DMS53 treated with DMSO at 0.1 percent for 48 hours (cell line): Measurements from ENCODE around the gene SEMA4F.
"Not testable (repeated sequence)": the region's sequence is repeated elsewhere in the genome, so short reads cannot be mapped to it uniquely, and the experiment has no call there.

Source experiments
- DNase-seq: peaks from one replicate; lab custom pipeline; 2025; ENCODE audit not compliant: unreplicated experiment; lab: John Stamatoyannopoulos, UW

Gene SEMA4F, protein sequence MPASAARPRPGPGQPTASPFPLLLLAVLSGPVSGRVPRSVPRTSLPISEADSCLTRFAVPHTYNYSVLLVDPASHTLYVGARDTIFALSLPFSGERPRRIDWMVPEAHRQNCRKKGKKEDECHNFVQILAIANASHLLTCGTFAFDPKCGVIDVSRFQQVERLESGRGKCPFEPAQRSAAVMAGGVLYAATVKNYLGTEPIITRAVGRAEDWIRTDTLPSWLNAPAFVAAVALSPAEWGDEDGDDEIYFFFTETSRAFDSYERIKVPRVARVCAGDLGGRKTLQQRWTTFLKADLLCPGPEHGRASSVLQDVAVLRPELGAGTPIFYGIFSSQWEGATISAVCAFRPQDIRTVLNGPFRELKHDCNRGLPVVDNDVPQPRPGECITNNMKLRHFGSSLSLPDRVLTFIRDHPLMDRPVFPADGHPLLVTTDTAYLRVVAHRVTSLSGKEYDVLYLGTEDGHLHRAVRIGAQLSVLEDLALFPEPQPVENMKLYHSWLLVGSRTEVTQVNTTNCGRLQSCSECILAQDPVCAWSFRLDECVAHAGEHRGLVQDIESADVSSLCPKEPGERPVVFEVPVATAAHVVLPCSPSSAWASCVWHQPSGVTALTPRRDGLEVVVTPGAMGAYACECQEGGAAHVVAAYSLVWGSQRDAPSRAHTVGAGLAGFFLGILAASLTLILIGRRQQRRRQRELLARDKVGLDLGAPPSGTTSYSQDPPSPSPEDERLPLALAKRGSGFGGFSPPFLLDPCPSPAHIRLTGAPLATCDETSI

DNA sequence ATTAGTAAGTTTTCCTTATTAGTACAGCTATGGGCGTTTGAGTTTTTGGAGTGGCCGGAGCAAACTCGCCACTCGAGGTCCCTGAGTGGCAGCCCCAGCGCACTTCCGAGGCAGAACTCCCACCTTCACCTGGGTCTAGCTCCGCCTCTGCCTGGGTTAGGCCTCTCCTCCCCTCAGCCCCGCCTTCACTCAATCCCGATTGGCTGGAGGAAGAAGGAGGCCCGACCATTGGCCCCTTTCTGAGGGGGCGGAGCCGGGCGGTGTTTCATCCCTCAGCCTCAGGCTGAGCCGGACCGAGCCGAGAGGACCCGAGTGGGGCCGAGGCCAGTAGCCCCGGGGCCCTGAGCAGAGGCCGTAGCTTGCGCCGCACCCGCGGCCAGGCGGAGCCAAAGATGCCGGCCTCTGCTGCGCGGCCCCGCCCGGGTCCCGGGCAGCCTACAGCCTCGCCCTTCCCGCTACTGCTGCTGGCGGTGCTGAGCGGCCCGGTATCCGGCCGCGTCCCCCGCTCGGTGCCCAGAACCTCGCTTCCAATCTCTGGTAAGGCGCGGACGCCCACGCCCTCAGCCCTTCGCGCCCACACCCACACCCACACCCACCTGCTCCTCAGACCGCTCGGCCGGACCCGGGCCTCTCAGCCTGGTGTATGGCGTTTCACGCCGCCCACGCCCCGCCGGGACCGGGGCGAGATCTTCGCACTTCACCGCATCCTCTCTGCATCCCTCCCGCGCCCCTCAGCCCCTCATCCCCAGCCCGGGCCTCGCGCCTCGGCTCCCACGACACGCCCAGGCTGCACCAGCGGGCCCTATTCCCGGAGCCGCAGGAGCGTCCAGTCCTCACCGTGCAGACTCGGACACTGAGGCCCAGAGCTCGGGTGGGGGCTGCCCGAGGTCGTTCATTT lies at the start of gene SEMA4F:
Gene SEMA4F, plus strand, starts transcription at position 263 of the 898 bp plus-strand sequence. Its CDS starts 130 bp downstream, at position 393.
- DNase-seq: peak; percentile 97

DNA sequence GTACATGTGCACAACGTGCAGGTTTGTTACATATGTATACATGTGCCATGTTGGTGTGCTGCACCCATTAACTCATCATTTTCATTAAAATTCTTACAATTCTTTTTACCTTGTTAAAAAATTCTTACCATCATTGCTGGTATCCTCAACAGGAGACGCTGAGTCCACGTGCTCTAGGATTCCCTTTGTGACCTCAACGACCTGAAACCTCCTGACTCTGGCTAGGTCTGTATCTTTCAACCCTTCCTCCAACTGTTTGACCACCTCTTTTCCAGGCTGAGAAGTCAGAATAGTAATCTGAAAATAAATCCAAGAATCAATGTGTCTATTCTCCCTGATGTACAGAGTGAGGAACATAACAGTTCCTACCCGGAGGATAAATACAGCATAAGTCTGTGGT lies 47.1 kb upstream of the SEMA4F start:
- DNase-seq: no peak

DNA sequence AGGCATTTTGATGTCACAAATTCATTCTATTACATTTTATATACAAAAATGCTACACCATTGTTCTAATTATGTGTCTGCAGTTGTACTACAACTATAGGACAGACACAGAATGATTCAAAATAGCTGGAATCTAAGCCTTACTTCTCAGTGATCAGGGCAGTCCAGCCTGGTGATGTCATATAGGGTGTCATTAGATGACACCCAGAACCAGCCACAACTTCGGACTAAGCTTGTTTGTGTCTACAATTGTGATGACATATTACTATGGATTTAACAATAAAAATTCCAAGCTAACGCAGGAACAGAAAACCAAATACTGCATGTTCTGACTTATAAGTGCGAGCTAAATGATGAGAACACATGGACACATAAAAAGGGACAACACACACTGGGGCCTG lies 36.9 kb upstream of the SEMA4F start:
- DNase-seq: no peak

DNA sequence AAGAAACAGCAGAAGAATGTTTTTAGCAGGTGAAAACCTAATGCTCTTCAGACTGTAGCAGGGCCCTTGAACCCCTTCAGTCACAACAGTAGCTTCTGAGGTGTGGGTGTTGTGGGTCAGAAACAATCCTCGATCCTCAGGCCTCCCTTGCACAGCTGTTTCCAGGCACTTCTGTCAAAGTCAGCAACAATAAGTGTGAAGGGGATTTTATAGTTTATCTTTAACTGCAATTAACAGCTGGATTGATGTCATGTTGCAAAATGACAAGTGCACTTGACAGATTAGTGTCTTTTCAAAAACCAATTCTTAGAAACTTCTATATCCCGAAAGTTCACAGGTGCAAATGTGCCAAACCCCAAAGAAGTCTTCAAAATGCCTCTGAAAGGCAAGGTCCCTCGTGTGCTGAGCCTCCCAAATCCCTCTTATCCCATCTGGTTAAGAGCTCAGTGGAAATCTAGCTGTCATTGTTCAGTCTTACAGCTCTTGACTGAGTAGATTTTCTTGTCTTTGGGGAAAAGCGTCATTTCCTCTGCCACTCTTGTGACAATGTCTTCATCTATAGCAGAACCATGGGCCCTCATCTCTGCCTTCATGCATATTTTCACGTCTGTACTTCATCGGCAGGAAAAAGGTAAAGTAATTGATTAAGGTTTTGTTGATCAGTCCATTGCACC lies 35.5 kb upstream of the SEMA4F start:
- DNase-seq: no peak

DNA sequence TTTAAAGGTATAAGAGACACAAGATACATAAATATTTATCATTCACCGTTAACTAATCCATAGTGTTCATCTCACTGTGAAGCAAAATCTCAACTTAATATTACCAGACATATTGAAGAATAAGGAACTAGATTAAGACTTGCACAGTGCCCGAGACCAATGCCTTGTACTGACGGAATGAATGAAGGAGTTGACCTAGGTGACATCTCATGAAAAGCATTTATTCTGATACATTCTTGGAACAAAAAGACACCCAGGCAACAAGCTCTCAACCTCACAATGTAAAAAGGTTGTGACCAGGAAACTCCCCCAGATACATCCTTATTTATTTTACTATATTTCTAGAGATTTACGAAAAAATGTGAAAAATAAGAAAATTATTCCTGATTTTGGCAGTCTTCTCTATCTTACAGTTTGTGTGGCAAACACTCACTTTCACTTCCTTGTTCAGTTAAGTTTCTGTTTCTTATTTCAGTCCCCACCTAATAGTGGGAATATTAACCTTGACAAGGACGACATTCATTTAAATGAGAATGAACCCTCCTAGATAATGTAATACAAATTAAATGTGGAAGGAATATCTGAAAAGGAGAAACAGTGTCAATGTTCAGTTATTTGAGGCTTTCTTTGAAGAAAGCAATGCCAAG lies 34.3 kb upstream of the SEMA4F start:
- no peak for DNase-seq

DNA sequence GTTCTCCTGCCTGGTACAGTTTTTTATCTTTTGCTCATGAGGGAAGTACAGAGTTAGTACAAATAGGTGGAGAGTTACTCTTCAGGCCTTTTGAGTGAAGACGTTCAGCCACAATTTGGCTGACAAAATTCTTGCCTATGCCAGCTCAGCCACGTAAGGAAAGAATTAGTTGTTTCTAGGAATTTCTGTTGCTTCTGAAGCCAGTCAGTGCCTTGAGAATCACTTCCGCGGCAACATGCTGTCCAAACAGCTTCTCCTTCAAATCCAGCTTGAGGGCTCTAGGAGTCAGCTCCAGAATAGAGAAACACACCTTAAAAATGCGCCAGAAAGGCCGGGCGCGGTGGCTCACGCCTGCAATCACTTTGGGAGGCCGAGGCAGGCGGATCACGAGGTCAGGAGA lies 33.4 kb upstream of the SEMA4F start:
- no peak for DNase-seq

DNA sequence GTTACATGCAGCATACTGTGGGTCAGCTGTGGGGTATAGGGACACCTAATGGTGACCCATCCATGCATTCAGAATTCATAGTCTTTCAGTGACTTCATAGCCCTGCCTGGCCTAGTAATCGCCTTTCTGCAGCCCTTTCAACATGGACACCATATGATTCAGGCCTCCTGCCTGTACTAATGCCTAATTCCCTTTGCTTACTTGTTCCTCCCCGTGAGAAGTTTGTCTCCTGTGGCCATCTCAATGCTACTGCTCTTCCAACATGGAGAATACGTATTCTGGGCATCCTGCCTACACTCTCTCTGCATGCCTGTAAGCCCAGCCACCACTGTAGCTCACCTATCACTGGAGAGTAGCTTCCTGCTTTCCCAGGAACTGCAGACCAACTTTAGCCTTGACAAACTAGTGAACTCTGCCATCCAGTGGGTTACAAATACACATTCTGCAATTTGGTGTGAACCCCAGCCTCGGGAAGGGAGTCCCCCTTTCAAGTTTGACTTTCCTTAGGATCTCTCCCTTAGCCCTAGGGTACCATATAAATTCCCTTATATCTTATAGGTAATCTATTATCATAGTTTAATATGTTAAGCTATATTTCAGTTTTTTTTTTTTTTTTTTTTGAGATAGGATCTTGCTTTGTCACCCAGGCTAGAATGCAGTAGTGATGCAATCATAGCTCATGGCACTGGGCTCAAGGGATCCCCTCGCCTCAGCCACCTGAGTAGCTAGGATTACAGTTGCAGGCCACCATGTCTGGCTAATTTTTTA lies 28.2 kb upstream of the SEMA4F start:
- no peak for DNase-seq

DNA sequence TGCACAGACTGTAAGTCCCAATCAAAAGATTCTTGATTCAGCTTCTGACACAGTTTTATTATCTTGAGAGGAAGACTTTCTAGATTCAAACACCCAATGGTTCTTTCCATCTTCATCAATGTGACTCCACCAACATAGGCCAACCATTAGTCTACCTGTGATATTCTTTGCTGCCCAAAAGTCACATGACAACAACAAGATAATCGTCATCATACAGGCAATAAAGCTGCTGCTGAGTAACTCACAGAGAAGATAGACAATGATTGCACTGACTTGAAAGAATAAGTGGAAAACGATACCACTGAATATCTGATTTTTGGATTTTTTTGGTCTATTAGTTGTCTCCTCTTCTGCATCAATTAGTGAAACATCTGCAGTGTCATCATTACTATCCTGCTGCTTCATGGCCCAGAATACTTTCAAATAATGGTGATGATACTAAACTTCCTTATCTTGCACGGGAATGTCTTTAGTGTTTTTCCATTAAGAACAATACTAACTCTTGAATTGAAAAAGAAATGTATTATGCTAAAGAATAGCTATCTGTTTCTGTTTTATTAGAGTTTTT lies 25.4 kb upstream of the SEMA4F start:
- DNase-seq: no peak

DNA sequence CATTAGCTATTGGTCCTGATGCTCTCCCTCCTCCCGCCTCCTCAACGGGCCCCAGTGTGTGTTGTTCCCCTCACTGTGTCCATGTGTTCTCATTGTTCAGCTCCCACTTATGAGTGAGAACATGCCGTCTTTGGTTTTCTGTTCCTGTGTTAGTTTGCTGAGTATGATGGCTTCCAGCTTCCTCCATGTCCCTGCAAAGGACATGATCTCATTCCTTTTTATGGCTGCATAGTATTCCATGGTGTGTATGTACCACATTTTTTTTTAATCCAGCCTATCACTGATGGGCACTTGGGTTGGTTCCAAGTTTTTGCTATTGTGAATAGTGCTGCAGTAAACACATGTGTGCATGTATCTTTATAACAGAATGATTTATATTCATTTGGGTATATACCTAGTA lies 23.6 kb upstream of the SEMA4F start:
- not testable (repeated sequence) for DNase-seq

DNA sequence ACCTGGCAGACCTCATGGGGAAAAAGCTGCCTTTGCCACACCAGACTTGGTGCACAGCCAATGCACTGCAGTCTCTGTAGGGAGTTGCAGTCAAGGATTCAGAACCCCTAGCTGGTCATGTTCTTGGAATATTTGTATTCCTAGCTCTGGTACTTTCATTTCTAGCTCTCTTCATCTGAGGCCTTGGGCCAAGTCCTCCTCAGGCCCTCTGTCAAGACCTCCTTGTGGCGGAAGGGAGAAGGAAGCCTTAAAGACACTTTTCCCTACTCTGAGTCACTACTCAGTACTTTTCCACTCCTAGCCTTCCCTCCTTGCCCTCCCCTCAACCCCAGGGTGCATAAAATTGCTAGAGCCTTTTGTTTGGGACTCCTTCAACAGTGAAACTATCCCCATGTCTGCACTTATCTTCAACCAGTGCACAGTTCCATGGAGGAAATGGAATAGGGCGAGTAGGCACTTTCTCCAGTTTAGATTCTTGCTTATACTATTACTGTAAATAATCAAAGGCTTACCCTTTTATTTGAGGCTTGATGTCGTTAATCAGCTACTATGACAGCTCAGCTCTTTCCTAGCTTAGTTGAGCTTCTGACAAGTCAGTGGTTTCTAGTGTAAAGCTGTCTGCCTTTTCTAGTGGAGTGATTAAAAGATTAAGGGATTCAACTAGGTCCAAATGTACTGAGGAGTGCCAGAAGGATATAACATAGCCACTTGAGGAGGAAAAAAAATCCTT lies 21.7 kb upstream of the SEMA4F start:
- DNase-seq: no peak

DNA sequence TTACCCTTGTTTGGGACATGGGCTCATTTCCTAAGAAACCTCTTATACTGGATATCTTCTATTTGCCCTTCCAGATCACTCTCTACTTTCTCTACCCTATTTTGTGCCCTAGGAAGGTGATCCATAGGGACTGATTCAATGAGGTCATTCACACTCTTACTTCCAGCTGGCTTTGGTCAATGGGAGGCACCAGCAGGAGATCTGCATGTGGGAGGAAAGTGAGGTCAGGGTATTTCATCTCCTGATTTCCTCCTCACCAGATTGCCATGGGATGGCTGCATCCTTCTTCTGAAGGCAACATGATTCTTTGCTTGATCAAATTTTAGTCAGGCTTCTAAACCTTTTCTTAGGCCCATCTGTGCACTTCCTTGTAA lies 21.1 kb upstream of the SEMA4F start:
- no peak for DNase-seq

DNA sequence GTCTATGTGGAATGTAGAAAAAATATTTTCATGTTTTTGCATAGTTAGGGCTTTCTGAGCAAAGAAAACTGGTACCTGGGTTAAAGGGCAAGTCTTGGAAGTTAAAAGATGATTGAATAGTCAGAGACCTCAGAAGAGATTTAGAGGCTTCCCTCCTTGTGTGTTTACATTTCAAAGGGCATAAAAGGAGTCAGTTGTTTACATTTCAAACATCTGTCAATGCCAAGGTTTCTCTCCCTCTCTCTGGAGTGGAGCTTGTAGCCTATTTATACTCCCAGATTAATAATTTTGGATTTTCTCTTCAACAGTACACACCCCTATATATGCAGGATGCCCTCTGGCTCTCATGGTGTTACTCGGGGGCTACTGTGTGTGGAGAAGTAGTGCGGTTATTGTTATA lies 14.5 kb upstream of the SEMA4F start:
- DNase-seq: peak; percentile 42

DNA sequence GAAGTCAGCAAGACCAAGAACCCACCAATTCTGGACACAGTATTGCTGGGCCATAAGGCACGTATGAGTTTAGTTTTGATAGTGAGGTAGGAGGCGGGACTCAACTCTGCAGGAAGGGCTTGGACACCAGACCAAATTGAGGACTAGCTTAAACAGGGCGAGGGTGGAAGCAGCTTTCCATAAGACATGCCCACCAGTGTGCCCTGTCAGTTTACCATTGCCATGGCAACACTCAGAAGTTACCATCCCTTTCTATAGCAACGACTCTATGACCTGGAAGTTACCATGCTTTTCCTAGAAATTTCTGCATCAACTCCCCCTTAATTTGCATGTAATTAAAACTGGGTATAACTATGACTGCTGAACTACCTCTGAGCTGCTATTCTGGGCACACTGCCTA lies 8.7 kb upstream of the SEMA4F start:
- DNase-seq: no peak

DNA sequence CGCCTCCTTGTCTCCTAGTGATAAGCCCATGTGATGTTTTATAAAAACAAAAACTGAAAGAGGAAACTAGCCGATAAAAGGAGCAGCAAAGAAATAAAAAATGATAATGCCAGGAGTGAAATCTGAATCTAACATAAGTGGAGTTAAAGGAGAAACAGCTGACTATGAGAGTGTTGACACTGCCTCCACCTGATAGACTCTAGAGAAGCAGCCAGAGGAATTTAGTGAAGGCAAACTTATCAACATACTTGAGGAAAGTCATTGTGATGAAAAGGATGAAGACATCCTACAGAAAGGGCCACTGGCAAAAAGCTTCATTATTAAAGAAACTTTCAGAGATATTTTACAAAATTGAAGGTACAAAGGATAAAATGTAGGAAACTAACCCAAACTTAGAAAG lies 7.8 kb upstream of the SEMA4F start:
- DNase-seq: no peak

DNA sequence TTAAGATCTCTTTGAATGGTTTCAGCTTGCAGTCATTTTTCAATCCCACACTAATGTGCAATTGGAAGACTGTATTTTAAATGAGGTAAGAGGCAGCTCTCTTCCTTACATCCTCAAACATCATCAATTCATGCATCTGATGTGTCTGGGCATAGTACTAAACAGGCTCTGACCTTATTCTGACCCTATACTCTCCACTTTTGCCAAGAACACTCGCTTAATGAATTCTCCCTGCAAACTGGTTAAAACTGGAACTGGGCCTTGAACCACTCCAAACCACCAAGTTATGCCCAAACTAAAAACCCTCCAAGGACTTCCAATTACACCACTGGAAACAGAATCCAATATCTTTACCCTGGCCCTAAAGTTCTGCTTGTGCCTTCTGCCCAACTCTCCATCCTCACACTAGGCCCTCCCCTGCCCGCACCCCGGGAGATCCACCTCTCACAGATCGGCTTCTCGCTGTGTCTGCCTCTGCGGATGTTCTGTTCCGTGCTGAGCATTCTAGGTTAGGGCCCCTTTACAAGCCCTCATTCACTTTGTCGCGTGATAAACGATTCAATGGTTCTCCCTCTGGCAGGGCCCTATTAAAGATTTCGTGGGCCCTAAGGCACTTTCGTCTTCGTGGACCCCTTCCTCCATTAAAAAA lies 7.1 kb upstream of the SEMA4F start:
- DNase-seq: no peak

DNA sequence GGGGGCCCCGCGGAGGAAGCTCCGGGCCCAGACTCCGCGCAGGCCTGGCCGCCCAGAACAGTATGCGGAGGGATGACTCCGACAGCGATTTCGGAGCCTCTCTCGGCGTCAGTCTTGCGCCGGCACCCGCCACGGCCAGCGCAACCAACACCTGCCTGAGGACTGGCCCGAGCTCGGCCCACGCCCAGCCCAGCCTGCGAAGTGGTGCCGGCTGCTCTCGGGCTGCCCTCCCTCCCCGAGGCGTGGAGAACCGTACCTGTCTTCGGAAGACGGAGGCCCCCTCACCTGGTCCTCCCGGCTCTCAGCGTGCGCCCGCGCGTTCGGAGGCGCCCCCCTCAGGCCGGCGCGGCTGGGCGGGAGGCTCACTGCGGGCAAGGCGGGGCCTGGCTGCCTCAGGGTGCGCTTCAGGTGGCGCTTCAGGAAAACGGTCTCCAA lies 6.0 kb upstream of the SEMA4F start, which contains the start of gene M1AP:
Gene M1AP, minus strand, starts transcription at position 322 of the 435 bp plus-strand sequence. CDS start 8,055 bp downstream, outside the sequence.
- DNase-seq: no peak

DNA sequence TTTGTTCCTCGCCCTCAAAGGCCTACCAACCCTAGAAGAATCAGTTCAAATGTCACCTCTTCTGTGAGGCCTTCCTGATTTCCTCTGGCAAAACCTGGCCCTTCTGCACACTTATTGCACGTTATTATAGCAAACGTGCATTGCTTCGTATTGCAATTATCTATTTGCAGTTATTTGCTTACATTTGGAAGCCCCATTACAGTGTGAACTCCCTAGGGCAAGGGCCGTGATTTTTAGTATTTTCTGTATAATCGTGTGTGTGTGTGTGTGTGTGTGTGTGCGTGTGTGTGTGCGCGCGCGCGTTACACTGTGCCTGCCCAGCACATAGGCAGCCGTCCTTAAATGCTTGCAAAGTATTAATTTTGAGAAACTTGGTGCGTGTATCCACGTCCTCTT lies 460 bp upstream of the SEMA4F start:
- no peak for DNase-seq

DNA sequence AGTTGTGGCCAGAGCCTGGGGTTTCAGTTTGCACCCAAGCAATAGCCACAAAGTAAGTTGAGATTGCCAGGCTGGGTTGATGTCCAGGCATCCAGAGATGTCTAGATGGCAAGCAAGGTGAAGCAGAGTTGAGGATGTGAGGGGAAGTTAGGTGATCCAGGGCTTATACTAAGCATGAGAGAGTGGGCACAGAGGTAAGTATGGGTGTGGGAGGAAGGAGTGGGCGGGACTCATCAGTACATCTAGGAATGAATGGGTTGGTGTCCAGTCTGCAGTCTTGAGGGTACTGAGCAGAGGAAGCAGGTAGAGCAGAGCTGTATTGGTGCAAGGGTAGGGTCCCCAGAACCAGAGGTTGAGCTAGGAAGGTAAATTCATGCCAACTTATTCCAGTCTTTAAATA lies 1.5 kb downstream of the SEMA4F start:
- no peak for DNase-seq
